Activated T-helper 1 cell treated with anti-CD3 and anti-CD28 coated beads, Interleukin-12 subunit alpha, Interleukin-12 subunit beta, Interleukin-2, Interleukin-4 antibody, amounts not matched to agents 30 ng/mL and 10 ng/mL and 1 ng/mL, durations not matched to agents 14 hours and 24 hours and 36 hours (primary cell): Measurements from ENCODE around the gene ZNF611. TPM values are rescaled to one million over a fixed set of nuclear protein-coding genes. Genes with fewer than 3 reads are reported as not detected.
"Not testable (repeated sequence)": the region's sequence is repeated elsewhere in the genome, so short reads cannot be mapped to it uniquely, and the experiment has no call there.

Source experiments
- DNase-seq: peaks from one replicate; pipeline ENCODE4 v3.0.0; 2021; ENCODE audit warnings: low spot score
- H3K27ac Mint-ChIP-seq: one replicate; pipeline ENCODE4 v1.8.0; 2021; ENCODE audit warnings: mild to moderate bottlenecking, mixed read lengths
- H3K27me3 Mint-ChIP-seq: one replicate; pipeline ENCODE4 v1.8.0; 2022; ENCODE audit warnings: mild to moderate bottlenecking, moderate library complexity, mixed read lengths; ENCODE audit not compliant: insufficient read depth
- H3K36me3 Mint-ChIP-seq: one replicate; pipeline ENCODE4 v1.8.0; 2021; ENCODE audit warnings: low read depth, mixed read lengths
- H3K4me1 Mint-ChIP-seq: one replicate; pipeline ENCODE4 v1.8.0; 2021; ENCODE audit warnings: low read depth, mixed read lengths
- H3K4me3 Mint-ChIP-seq: one replicate; pipeline ENCODE4 v1.8.0; 2021; ENCODE audit warnings: mild to moderate bottlenecking, moderate library complexity, mixed read lengths
- H3K9me3 Mint-ChIP-seq: one replicate; pipeline ENCODE4 v1.8.0; 2021; ENCODE audit warnings: mixed read lengths
- intact Hi-C: fragments of 100-400 bp; cut with micrococcal nuclease; formaldehyde crosslinking; loops from one replicate; pipeline ENCODE4 v1.15.1; 2024
- total RNA-seq: library from RNA; stranded (reverse); gene quantifications from 2 replicates; pipeline ENCODE4 v1.2.3, GENCODE V29; 2022

The ZNF611 gene
- total RNA-seq, 1 donor from 2014 or later: 17.0 TPM

DNA sequence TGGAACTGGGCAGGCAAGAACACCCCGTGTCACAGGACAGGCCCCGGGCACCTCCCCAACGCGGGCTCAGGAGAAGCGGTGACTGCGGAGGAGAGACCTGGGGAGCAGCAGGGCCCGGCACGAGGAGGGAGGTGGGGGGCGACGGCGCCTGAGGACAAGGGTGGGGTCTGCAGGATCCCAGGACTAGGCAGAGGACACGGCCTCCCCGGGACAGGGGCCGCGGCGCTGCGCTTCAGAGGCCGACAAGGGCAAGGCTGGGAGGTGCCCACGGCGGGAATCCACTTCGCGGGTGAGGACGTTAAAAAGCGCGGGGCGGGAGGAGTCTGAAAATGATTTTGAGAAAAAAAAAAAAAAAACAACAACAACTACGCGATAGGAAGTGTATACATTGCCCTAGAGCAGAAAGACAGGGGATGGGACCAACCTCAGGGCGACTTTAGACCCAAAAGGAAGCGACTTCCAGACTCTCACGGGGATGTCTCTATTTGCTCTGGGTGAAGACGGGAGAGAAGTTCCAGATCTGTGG, 44.9 kb downstream of the ZNF611 start:
- peaks cover 7% of the 10 kb centered on the region for H3K9me3 Mint-ChIP-seq
- peaks cover 17% of the 10 kb centered on the region for H3K36me3 Mint-ChIP-seq
- peak; percentile 34 for DNase-seq
- H3K4me1 Mint-ChIP-seq: peaks cover 33% of the 10 kb centered on the region
- no peaks in the 10 kb centered on the region for H3K27me3 Mint-ChIP-seq
- intact Hi-C loops: loop anchor here (1.0 to 5.0 kb wide), 9 partner anchors 45 to 763 kb away; partner anchors contain the start of genes ZNF525, ZNF611, ZNF613 and ZNF701
- H3K4me3 Mint-ChIP-seq: peak overlapping the region; percentile 94
- peak overlapping the region; percentile 97 for H3K27ac Mint-ChIP-seq

- H3K9me3 Mint-ChIP-seq, H3K27me3 Mint-ChIP-seq, DNase-seq: not testable (repeated sequence)
- Mint-ChIP-seq H3K27ac (peak overlapping the region; percentile 97), H3K36me3 (peaks cover 23% of the 10 kb centered on the region), H3K4me3 (peak overlapping the region; percentile 94), H3K4me1 (peaks cover 33% of the 10 kb centered on the region)
- intact Hi-C loops: loop anchor here (5.0 kb wide), 1 partner anchor 743 kb away; the partner anchor contains the start of gene ZNF761
Observed at GRCh38 chr19:52688925-52689796, 45.7 kb downstream of the ZNF611 start.

DNA sequence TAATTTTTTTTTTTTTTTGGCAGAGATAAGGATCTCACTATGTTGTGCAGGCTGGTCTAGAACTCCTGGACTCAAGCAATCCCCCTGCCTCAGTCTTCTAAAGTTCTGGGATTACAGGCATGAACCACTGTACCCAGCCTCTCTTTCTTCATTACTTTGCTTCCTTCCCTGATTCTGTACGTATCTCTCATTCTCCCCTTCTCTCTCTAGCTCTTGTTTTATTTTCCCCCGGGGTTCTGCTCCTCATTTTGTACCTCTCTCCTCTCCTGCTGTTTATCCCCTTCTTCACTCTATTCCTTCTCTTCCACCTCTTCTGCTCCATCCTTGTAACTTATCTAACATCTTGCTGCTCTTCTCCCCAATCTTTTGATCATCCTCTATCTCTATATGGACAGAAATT, 46.5 kb downstream of the ZNF611 start:
- Mint-ChIP-seq H3K36me3 (peaks cover 27% of the 10 kb centered on the region), H3K4me1 (peaks cover 33% of the 10 kb centered on the region), H3K27ac (no peak overlapping the region), H3K9me3 (peaks cover 7% of the 10 kb centered on the region), H3K27me3 (no peaks in the 10 kb centered on the region), H3K4me3 (peak overlapping the region; percentile 94)
- intact Hi-C loops: loop anchor here (5.0 kb wide), 1 partner anchor 744 kb away; the partner anchor contains the start of gene ZNF761
- DNase-seq: no peak

GRCh38 chr19:52687684-52688083, 47.2 kb downstream of the ZNF611 start:
- no peak for DNase-seq
- H3K27ac Mint-ChIP-seq: no peak overlapping the region
- peaks cover 33% of the 10 kb centered on the region for H3K4me1 Mint-ChIP-seq
- no peak overlapping the region for H3K4me3 Mint-ChIP-seq
- H3K36me3 Mint-ChIP-seq: peaks cover 30% of the 10 kb centered on the region
- intact Hi-C loops: loop anchor here (5.0 kb wide), 1 partner anchor 745 kb away; the partner anchor contains the start of gene ZNF761
- H3K9me3 Mint-ChIP-seq: peaks cover 4% of the 10 kb centered on the region
- no peaks in the 10 kb centered on the region for H3K27me3 Mint-ChIP-seq

- intact Hi-C loops: loop anchor here (5.0 kb wide), 1 partner anchor 746 kb away; the partner anchor contains the start of gene ZNF761
- peaks cover 24% of the 10 kb centered on the region for H3K4me1 Mint-ChIP-seq
- no peak overlapping the region for H3K4me3 Mint-ChIP-seq
- H3K27me3 Mint-ChIP-seq: no peaks in the 10 kb centered on the region
- H3K36me3 Mint-ChIP-seq: peaks cover 33% of the 10 kb centered on the region
- no peak for DNase-seq
- H3K27ac Mint-ChIP-seq: no peak overlapping the region
- peaks cover 5% of the 10 kb centered on the region for H3K9me3 Mint-ChIP-seq
Observed at GRCh38 chr19:52685811-52686210, 49.0 kb downstream of the ZNF611 start.

GRCh38 chr19:52681216-52681615, 53.6 kb downstream of the ZNF611 start:
- H3K27ac Mint-ChIP-seq, H3K4me1 Mint-ChIP-seq, intact Hi-C loops, DNase-seq, H3K4me3 Mint-ChIP-seq, H3K27me3 Mint-ChIP-seq: not testable (repeated sequence)
- H3K9me3 Mint-ChIP-seq: peaks cover 20% of the 10 kb centered on the region
- H3K36me3 Mint-ChIP-seq: peaks cover 50% of the 10 kb centered on the region

GRCh38 chr19:52679598-52679997, 55.2 kb downstream of the ZNF611 start:
- H3K4me3 Mint-ChIP-seq: no peak overlapping the region
- peaks cover 31% of the 10 kb centered on the region for H3K9me3 Mint-ChIP-seq
- intact Hi-C loops: no loop called here
- peaks cover 53% of the 10 kb centered on the region for H3K36me3 Mint-ChIP-seq
- H3K27me3 Mint-ChIP-seq: no peaks in the 10 kb centered on the region
- no peak overlapping the region for H3K27ac Mint-ChIP-seq
- no peaks in the 10 kb centered on the region for H3K4me1 Mint-ChIP-seq
- DNase-seq: no peak

- Mint-ChIP-seq H3K36me3 (peaks cover 64% of the 10 kb centered on the region), H3K9me3 (peaks cover 31% of the 10 kb centered on the region)
- H3K27ac Mint-ChIP-seq, H3K4me1 Mint-ChIP-seq, H3K4me3 Mint-ChIP-seq, DNase-seq, intact Hi-C loops, H3K27me3 Mint-ChIP-seq: not testable (repeated sequence)
Observed at GRCh38 chr19:52675239-52675638, 59.6 kb downstream of the ZNF611 start.

- Mint-ChIP-seq H3K27me3 (no peaks in the 10 kb centered on the region), H3K9me3 (peaks cover 33% of the 10 kb centered on the region), H3K4me1 (peaks cover 4% of the 10 kb centered on the region), H3K27ac (no peak overlapping the region), H3K36me3 (peaks cover 63% of the 10 kb centered on the region), H3K4me3 (no peak overlapping the region)
- DNase-seq: no peak
- intact Hi-C loops: no loop called here
Observed at GRCh38 chr19:52673014-52673413, 61.8 kb downstream of the ZNF611 start.

DNA sequence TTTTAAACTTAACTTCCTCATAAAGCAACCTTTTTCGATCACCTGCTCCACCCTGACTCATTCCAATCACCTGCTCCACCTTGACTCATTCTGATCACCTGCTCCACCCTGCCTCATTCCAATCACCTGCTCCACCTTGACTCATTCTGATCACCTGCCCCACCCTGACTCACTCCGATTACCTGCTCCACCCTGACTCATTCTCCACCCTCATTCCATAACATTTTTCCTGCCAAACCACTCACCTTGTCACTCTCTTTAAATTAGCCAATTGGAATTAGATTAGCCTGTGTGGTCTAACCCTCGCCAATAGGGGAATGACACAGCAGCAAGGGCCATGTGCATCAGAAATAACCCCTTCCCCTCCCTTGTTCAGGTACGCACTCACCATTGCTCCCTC, 64.8 kb downstream of the ZNF611 start:
- no peak for DNase-seq
- H3K4me3 Mint-ChIP-seq: no peak overlapping the region
- peaks cover 31% of the 10 kb centered on the region for H3K9me3 Mint-ChIP-seq
- peaks cover 4% of the 10 kb centered on the region for H3K4me1 Mint-ChIP-seq
- H3K27me3 Mint-ChIP-seq: no peaks in the 10 kb centered on the region
- peaks cover 64% of the 10 kb centered on the region for H3K36me3 Mint-ChIP-seq
- intact Hi-C loops: no loop called here
- no peak overlapping the region for H3K27ac Mint-ChIP-seq

DNA sequence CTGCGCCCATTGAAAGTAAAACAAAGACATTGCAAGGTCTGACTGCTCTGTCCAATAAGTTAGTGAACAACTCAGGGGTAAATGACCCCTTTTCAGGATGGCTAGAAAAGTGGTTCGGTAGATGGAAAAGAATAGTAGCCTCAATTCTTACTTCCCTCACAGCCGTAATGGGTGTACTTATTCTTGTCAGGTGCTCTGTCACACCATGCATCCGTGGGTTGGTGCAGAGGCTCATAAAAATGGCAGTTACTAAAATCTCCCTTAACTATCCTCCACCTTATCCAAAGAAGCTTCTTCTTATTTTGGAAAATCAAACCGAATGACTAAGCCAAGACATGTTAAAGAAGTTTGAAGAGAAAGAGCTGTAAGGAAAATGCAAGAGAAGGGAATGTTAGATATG, 65.3 kb downstream of the ZNF611 start:
- Mint-ChIP-seq H3K9me3 (peaks cover 27% of the 10 kb centered on the region), H3K4me1 (peaks cover 4% of the 10 kb centered on the region), H3K4me3 (no peak overlapping the region), H3K27ac (no peak overlapping the region), H3K27me3 (no peaks in the 10 kb centered on the region), H3K36me3 (peaks cover 65% of the 10 kb centered on the region)
- intact Hi-C loops: no loop called here
- DNase-seq: no peak

GRCh38 chr19:52667972-52668371, 66.9 kb downstream of the ZNF611 start:
- H3K9me3 Mint-ChIP-seq: peaks cover 27% of the 10 kb centered on the region
- peaks cover 63% of the 10 kb centered on the region for H3K36me3 Mint-ChIP-seq
- no peaks in the 10 kb centered on the region for H3K4me1 Mint-ChIP-seq

GRCh38 chr19:52666506-52666905, 68.3 kb downstream of the ZNF611 start:
- no peaks in the 10 kb centered on the region for H3K4me1 Mint-ChIP-seq
- H3K27me3 Mint-ChIP-seq: no peaks in the 10 kb centered on the region
- H3K4me3 Mint-ChIP-seq: no peak overlapping the region
- H3K27ac Mint-ChIP-seq: no peak overlapping the region
- H3K9me3 Mint-ChIP-seq: peaks cover 34% of the 10 kb centered on the region
- peaks cover 67% of the 10 kb centered on the region for H3K36me3 Mint-ChIP-seq
- intact Hi-C loops: no loop called here
- DNase-seq: no peak

More at GRCh38 chr19:52667972-52668371, 66.9 kb downstream of the ZNF611 start:
- H3K27me3 Mint-ChIP-seq: no peaks in the 10 kb centered on the region
- DNase-seq: no peak
- intact Hi-C loops: no loop called here
- H3K27ac Mint-ChIP-seq: no peak overlapping the region
- no peak overlapping the region for H3K4me3 Mint-ChIP-seq
